Muscle layer of colon (tissue), 2 donors: ENCODE data around the gene CES3.
A peak's percentile ranks its signal among the peaks of the same experiment; 100 is the strongest.
"Not testable (repeated sequence)": the region's sequence is repeated elsewhere in the genome, so short reads cannot be mapped to it uniquely, and the experiment has no call there.

Experiments used
- H3K27ac ChIP-seq: one replicate; pipeline ENCODE4 v1.7.0; 2013; ENCODE audit warnings: low read depth, mild to moderate bottlenecking, low read length, moderate library complexity
- H3K27me3 ChIP-seq, 2 donors: one replicate each; pipeline ENCODE4 v1.7.0; 2013; ENCODE audit warnings: low read length in 2 of 2, mild to moderate bottlenecking in 2 of 2; ENCODE audit not compliant: insufficient read depth in 2 of 2, control insufficient read depth in 1 of 2
- H3K36me3 ChIP-seq: one replicate; pipeline ENCODE4 v1.7.0; 2013; ENCODE audit warnings: mild to moderate bottlenecking, low read length; ENCODE audit not compliant: insufficient read depth
- H3K4me1 ChIP-seq: one replicate; pipeline ENCODE4 v1.7.0; 2013; ENCODE audit warnings: mild to moderate bottlenecking, low read length; ENCODE audit not compliant: insufficient read depth
- H3K4me3 ChIP-seq, 2 donors: one replicate each; pipeline ENCODE4 v1.7.0; 2013; ENCODE audit warnings: low read length in 2 of 2, low read depth in 1 of 2, mild to moderate bottlenecking in 1 of 2, moderate library complexity in 1 of 2
- H3K9ac ChIP-seq: one replicate; pipeline ENCODE4 v1.7.0; 2013; ENCODE audit warnings: low read length
- H3K9me3 ChIP-seq: one replicate; pipeline ENCODE4 v1.7.0; 2013; ENCODE audit warnings: mild to moderate bottlenecking, low read length
- donor health status: abdominal sarcoma.
- donor health status: Adenocarcinoma of cecum.

The CES3 gene

DNA sequence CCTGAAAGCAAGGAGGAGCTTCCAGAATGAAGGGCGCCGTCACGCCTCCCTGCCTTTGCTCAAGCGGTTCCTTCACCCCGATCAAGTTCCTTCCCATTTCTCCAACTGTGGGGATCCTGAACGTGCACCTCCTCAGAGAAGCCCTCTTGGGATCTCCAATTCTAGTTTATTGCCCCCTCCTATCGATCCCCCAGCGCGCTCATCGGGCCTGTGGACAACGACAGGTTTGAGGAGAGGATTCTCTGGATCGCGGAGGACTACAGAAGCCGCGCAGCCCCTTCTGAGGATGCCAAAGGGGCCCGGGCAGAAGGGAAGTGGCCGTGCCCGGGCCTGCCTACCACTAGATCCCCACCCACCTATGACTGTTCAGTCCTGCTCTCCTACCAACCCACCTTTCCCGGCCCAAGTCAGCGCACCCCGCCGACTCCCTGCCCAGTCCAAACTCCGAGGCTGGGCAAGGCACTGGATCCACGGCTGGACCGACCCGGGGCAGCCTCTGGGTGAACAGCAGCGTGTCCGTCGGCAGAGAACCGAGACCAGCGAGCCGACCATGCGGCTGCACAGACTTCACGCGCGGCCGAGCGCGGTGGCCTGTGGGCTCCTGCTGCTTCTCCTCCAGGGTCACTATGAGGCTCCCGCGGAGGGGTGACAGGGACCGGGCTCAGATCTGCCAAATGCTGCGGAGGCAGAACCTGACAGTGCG, 12.8 kb upstream of the CES3 start:
- H3K4me3 ChIP-seq, result peak overlapping the region; percentile 61
- no peak overlapping the region for H3K9ac ChIP-seq
- no peak overlapping the region for H3K27ac ChIP-seq
- peaks cover 4% of the 10 kb centered on the region for H3K4me1 ChIP-seq
- H3K36me3 ChIP-seq, result no peaks in the 10 kb centered on the region
- peaks cover 13 to 15% of the 10 kb centered on the region in 2 donors for H3K27me3 ChIP-seq
- H3K9me3 ChIP-seq, result peaks cover 4% of the 10 kb centered on the region

GRCh38 chr16:66948837-66949225, 12.2 kb upstream of the CES3 start:
- peaks cover 13 to 15% of the 10 kb centered on the region in 2 donors for H3K27me3 ChIP-seq
- no peak overlapping the region for H3K9ac ChIP-seq

GRCh38 chr16:66949472-66949871, 11.6 kb upstream of the CES3 start:
- H3K27me3 ChIP-seq, result peaks cover 13 to 15% of the 10 kb centered on the region in 2 donors
- H3K27ac ChIP-seq, result no peak overlapping the region
- H3K9ac ChIP-seq, result no peak overlapping the region
- H3K9me3 ChIP-seq, result peaks cover 4% of the 10 kb centered on the region
- peaks cover 4% of the 10 kb centered on the region for H3K4me1 ChIP-seq
- no peaks in the 10 kb centered on the region for H3K36me3 ChIP-seq
- no peak overlapping the region for H3K4me3 ChIP-seq

More at GRCh38 chr16:66948837-66949225, 12.2 kb upstream of the CES3 start:
- Histone ChIP-seq H3K9me3 (peaks cover 4% of the 10 kb centered on the region), H3K4me1 (peaks cover 4% of the 10 kb centered on the region), H3K4me3 (peak overlapping the region; percentile 61), H3K36me3 (no peaks in the 10 kb centered on the region), H3K27ac (no peak overlapping the region)

DNA sequence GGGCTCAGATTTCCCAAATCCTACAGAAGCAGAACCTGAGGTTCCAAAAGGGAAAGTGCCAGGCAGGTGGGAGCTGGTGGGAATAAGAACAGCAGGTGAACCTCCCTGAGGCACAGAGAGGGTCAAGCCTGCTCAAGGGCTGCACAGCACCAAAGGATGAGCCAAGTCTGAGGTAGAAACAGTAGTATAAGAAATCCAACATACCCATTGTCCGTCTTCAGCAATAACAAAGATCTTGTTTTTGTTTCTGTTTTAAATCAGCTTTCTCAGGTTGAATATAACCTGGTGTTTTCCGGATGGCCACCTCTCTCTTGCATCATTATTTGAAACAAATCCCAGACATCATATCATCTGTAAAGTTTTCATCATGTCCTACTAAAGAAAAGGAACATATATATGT, 10.6 kb upstream of the CES3 start:
- Histone ChIP-seq H3K4me3 (no peak overlapping the region), H3K9ac (no peak overlapping the region), H3K27ac (no peak overlapping the region), H3K4me1 (peaks cover 4% of the 10 kb centered on the region), H3K27me3 (peaks cover 13 to 15% of the 10 kb centered on the region in 2 donors), H3K9me3 (peaks cover 4% of the 10 kb centered on the region), H3K36me3 (no peaks in the 10 kb centered on the region)

GRCh38 chr16:66950971-66951790, 9.9 kb upstream of the CES3 start:
- Histone ChIP-seq H3K4me3 (no peak overlapping the region), H3K27me3 (peaks cover 13 to 15% of the 10 kb centered on the region in 2 donors), H3K9me3 (peaks cover 4% of the 10 kb centered on the region), H3K9ac (no peak overlapping the region), H3K27ac (no peak overlapping the region), H3K36me3 (no peaks in the 10 kb centered on the region), H3K4me1 (peaks cover 4% of the 10 kb centered on the region)

DNA sequence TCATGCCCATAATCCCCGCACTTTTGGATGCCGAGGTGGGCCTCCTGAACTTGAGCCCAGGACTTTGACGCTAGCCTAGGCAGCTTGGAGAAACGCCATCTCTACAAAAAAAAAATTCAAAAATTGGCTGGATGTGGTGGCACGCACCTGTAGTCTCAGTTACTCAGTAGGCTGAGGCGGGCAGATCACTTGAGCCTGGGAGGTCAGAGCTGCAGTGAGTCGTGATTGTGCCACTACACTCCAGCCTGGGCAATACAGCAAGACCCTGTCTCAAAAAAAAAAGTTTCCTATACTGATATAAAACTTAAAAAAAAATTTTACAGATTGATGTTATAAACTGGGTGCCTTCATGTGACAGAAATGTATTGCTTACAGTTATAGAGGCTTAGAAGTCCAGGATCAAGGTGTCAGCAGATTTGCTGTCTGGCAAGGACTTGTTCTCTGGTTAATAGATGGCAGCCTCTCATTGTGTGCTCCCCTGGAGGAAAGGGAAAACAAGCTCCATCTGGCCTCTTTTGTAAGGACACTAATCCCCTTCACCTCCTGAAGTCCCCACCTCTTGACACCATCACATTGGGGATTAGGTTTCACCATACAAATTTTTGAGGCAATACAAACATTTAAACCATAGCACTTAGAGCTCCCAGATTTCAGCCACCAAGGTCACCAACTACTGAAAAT, 8.5 kb upstream of the CES3 start:
- peaks cover 4% of the 10 kb centered on the region for H3K9me3 ChIP-seq
- H3K36me3 ChIP-seq, result no peaks in the 10 kb centered on the region
- H3K9ac ChIP-seq, result no peak overlapping the region
- H3K4me1 ChIP-seq, result no peaks in the 10 kb centered on the region
- H3K4me3 ChIP-seq, result no peak overlapping the region
- H3K27ac ChIP-seq, result no peak overlapping the region
- H3K27me3 ChIP-seq, result peaks cover 13 to 15% of the 10 kb centered on the region in 2 donors

DNA sequence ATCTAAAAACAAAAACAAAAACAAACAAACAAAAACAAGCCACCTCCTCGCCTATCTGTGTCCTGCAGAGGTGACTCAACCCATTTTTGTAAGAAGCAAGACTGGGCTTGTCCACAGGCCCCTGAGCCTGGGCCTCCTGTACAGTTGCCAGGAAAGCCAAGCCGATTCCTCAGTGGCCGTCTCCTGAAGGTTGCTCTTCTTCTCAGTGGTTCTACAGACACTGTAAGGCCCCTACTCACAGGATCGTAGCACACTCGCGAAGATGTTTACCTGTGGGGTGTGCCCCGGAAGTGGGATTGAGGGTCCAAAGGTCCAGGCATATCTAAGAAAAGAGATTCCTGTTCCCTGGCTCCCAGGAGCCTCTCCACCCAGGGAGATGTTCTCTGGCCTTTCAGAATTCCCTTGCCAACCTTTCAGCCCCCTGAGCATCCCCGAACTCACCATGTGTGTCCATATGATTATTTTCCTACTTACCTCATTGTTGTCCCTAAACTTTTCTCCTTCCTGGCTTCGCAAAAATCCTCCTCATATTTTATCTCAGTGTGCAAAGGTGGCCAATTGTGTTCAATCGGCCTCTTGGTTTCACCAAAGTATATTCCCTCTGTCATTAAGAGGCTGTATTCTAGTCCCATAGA, 7.5 kb upstream of the CES3 start:
- H3K27me3 ChIP-seq, result peaks cover 13 to 15% of the 10 kb centered on the region in 2 donors
- no peaks in the 10 kb centered on the region for H3K36me3 ChIP-seq
- H3K4me3 ChIP-seq, result no peak overlapping the region
- no peak overlapping the region for H3K9ac ChIP-seq
- H3K4me1 ChIP-seq, result no peaks in the 10 kb centered on the region
- H3K27ac ChIP-seq, result no peak overlapping the region
- H3K9me3 ChIP-seq, result peaks cover 4% of the 10 kb centered on the region

GRCh38 chr16:66954097-66954659, 6.9 kb upstream of the CES3 start:
- no peak overlapping the region for H3K27ac ChIP-seq
- no peak overlapping the region for H3K9ac ChIP-seq

GRCh38 chr16:66955363-66956153, 5.5 kb upstream of the CES3 start:
- not testable (repeated sequence) for H3K4me3 ChIP-seq, H3K9ac ChIP-seq, H3K36me3 ChIP-seq, H3K27ac ChIP-seq, H3K9me3 ChIP-seq, H3K4me1 ChIP-seq
- peaks cover 6 to 13% of the 10 kb centered on the region in 2 donors for H3K27me3 ChIP-seq

More at GRCh38 chr16:66954097-66954659, 6.9 kb upstream of the CES3 start:
- Histone ChIP-seq H3K4me3 (no peak overlapping the region), H3K9me3 (peaks cover 4% of the 10 kb centered on the region), H3K4me1 (no peaks in the 10 kb centered on the region), H3K27me3 (peaks cover 12 to 13% of the 10 kb centered on the region in 2 donors), H3K36me3 (no peaks in the 10 kb centered on the region)

DNA sequence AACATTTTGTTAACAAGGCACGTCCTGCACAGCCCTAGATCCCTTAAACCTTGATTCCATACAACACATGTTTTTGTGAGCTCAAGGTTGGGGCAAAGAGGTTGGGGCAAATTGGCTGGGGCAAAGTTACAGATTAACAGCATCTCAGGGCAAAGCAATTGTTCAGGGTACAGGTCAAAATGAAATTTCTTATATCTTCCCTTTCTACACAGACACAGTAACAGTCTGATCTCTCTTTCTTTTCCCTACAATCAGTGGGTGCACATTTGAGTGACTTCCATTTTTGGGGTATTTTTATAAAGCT, 5.0 kb upstream of the CES3 start:
- peaks cover 6 to 11% of the 10 kb centered on the region in 2 donors for H3K27me3 ChIP-seq
- not testable (repeated sequence) for H3K36me3 ChIP-seq, H3K9ac ChIP-seq, H3K9me3 ChIP-seq, H3K4me1 ChIP-seq, H3K4me3 ChIP-seq, H3K27ac ChIP-seq
